GM19193 (cell line): ENCODE data around the gene MED19.

Source experiments
- POLR2A ChIP-seq: IDR thresholded peaks from 4 replicates; pipeline ENCODE4 v1.6.1; 2011; ENCODE audit not compliant: insufficient read depth, insufficient read length; ENCODE audit errors: extremely low read depth

The MED19 gene

DNA sequence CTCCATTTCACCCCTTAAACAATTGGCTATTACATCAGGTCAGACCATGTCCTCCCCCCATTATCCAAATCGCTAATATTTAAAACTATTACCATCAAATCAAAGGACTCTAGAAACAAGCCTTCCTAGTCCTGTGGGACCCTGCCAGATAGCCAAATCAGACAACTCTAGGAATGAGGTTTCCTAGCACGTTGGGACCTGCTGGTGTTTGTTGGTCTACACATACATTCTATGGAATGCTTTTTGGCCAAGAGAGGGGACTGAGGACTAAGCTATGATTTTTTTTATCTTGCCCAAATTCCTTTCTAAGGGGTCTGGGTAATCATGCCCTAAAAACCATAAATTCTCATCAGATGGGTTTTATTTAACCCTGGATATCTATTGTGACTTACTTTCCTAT, 15.2 kb upstream of the MED19 start:
- no peak for TF ChIP-seq POLR2A

DNA sequence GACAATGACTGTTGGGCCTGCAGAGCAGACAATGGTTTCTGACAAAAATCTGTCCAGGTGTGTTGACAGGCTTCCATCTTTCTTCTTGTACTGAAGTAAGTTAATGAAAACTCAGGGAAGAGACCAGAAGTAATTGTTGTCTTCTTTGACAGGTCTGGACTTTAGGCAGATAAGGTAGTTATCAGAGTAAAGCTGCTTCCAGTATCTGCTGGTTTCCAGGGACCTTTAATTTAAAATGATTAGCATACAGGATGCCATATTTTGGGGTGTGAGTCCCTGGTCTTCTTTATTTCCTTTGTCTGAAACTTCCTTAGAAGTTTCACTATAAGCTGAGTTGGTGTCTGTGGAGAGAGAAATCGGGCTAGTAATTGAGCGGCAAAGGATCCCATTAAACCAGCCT, 1.8 kb upstream of the MED19 start:
- no peak for TF ChIP-seq POLR2A

DNA sequence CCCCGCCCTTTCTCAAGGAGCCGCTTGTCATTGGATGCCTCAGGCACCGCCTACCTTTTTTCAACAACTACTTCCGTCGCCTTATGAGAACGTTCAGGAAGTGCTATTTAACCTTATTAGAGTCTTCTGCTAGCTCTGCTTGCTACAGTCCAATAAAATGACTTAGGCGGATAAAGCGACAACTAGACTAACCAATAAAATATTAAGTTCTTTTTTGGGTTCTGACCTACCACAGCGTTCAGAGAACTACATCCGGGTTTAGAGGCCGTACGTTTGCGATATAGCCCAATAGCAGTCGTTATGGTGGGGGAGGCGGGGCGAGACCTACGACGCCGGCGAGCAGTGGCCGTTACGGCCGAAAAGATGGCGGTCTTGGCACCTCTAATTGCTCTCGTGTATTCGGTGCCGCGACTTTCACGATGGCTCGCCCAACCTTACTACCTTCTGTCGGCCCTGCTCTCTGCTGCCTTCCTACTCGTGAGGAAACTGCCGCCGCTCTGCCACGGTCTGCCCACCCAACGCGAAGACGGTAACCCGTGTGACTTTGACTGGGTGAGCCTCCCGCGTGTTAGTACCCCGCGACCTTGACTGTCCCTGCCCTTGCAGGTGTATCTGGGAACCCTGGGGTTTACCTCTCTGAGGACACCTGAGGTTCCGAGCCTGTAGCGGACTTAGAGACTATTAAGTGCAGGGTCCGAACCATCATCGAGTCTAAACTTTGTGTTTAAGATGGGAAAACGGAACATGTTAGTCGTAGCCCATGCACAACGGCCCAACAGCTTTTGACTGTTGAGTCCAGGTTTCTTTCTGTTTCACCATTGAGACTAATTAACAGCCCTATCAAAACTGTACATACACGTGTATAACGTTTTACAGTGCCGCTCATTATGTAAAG, 488 bp upstream of the MED19 start, which contains the start of gene TMX2:
Gene TMX2, plus strand, starts transcription at position 338 of the 895 bp plus-strand sequence. Its CDS starts 26 bp downstream, at position 364.
- peak; percentile 82 for TF ChIP-seq POLR2A

DNA sequence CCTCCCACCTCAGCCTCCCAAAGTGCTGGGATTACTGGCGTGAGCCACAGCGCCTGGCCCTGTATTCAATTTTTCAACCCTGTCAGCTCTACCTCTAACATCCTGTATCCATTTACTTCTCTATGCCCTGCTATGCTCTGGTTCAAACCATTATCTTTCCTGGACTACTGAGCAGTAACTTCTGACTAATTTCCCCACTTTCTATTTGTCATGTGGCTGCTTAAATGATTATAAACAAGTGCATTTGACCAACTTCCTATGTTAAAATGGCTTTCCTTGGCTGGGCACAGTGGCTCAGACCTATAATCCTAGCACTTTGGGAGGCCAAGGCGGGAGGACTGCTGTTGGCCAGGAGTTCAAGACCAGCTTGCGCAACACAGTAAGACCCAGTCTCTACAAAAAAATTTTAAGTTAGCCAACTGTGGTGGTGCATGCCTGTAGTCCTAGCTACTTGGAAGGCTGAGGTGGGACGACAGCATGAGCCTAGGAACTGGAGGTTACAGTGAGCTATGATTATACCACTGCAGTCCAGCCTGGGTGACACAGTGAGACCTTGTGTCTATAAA, 2.1 kb downstream of the MED19 start:
- no peak for TF ChIP-seq POLR2A

DNA sequence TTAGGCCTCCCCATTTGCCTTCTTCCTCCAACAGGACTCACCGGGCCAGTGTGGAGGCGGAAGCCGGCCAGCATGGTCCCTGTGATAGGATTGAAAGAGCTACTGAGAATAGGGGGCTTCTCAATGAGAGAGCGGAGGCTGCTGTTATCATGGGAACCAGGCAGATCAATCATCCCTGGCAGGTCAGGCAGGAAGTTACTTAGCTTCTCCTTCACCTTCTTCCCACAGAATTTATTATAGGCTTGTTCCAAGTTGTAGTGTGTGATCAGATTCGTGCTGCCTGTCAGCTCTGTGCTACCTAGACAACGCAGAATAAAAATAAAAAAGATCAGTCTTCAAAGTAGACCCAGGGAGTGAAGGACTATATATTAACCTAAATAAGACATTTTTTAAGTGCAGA, 7.1 kb downstream of the MED19 start:
- no peak for TF ChIP-seq POLR2A

DNA sequence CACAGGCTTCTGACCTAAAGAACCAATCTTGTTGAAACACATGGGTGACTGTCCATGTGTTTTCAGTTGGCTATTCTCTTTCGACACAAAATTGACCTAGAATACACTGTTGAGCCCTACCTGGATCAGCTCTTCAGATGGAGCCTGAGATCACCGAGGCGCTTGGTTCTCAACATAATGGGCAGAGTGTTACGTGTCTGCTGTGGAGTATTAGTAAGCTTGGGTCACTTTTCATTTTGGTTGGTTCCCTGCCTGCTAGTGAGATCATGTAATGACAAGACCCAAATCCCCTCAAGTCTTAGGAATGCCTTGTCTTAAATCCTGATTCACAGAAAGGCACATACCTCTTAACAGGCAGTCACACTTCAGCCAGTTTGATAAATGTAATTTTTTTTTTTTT, 8.7 kb downstream of the MED19 start:
- no peak for TF ChIP-seq POLR2A

DNA sequence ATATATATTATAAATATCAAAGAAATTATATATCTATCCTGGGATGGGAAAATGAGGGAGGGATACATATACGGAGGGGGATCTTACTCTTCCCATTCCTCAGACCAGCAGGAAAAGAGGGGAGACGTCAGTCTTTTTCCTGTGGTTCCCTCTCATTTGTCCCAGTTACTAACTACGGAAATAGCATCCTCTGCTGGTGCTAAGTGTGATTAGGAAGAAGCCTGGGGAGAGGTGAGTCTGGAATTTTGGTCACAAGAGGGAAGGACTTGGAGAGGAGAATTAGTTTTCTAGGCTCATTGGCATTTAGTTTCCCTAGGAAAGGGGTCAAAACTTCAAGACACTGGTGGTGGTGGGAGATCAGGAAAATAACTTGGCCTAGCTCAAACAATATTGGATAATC, 11.6 kb downstream of the MED19 start:
- TF ChIP-seq POLR2A, result no peak

DNA sequence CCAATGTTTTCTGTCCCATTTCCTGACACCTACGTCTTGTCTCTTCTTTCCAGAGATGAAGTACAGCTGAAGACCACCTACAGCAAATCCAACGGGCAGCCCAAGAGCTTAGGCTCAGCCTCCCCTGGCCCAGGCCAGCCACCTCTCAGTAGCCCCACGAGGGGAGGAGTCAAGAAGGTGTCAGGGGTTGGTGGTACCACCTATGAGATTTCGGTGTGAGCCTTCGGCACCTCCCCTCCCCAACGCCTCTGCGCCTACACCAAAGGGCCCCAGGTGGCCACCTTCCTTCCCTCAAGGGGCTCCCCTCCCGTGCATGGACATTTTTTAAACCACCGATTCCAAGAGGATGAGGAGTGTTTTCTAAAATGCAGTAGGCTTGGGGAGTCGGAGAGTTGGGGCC, 12.2 kb downstream of the MED19 start:
- TF ChIP-seq POLR2A, result no peak

DNA sequence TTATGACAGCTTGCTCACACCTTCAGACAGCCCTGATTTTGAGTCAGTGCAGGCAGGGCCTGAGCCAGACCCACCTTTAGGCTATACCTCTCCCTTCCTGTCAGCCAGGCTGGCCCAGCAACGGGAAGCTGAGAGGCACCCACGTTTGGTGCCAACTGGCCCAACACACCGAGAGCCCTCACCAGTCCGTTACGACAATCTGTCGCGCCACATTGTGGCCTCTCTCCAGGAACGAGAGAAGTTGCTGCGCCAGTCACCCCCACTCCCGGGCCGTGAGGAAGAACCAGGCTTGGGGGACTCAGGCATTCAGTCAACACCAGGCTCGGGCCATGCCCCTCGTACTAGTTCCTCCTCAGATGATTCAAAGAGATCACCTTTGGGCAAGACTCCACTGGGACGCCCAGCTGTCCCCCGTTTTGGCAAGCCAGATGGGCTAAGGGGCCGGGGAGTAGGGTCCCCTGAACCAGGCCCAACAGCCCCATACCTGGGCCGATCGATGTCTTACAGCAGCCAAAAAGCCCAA, 13.1 kb downstream of the MED19 start:
- TF ChIP-seq POLR2A, result no peak

DNA sequence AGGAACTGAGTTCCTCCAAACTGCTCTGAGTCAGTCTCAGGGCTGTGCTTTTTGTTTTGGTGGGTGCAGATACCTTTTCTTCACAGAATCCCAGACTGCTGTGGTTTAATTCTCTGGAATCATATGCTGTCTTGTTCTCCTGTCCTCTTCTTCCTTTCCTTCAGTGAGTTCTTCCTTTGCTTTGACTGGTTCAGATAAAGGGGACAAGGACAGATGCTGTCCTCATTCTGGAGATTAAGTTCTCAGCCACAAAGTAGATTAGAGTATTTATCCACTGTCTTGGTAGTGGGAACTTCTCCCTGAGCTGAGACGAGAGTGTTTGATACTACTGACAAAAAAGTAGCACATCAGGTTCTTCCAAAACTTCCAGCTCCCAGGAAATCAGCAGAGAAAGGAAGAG, 30.8 kb downstream of the MED19 start:
- TF ChIP-seq POLR2A, result no peak

DNA sequence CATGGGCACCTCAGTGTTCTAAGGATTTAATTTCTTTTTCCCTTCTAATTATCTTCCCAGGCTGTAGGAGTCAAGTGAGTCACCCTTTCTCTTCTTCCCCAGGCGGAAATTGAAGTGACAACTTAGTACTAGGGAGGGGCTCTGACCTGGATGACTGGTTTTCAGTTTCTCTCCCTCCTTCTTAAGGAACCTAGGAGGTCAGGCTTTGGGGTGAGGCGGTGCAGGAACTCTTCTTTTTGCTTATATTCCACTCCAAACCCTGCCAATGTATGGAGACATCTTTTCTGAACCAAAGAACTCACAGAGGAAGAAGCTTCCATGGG, 31.5 kb downstream of the MED19 start:
- TF ChIP-seq POLR2A, result no peak

DNA sequence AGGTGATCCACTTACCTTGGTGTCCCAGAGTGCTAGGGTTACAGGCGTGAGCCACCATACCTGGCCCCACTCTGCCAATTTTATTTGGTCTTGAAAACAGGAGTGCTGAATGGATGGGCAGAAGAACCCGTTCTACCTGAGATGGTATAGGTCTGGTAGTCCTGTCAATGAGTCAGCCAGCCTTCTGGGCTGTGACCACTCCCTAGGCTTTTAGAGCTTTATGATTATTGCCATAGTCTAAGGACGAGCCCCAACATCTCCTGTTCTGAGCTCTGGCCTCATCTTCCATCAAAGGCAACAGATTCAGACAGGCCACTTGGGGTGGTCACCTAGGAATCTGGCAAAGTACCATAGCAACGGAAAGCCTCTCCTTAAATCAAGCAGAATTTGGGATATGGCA, 32.6 kb downstream of the MED19 start:
- TF ChIP-seq POLR2A, result no peak

DNA sequence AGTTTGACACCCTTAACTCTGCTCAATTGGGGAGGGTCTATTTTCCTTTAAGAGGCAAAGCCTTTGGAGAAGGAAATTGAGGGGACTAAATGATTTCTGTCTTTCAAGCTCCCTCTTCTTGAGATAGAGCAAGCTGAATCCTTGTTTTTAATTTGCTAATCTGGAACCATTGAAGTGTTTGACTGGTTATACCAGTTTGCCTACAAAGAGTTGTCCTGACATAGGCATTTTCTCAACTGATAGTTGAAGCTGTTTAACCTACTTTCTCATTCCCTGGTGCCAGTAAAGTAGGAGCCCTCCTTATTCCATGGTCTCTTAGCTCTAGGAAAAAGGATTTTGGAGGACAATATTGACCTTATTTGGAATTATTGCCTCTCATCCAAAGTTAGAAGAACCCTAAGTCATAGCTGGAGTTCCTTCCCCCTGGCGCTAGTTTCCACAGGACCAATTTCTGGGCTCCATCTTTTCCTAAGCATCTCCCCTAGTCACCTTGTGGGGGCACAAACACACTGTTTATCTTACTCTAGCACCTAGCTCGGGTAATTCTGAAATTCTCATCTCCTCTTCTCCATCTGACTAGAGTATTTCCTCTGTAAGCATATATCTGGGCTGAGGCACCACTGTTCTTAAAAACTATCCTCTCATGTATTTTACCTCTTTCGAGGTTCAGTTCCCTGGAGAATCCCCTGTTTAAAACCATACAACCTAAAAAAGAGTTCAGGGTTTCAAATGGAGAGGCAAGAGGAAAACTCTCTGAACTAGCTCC, 36.7 kb downstream of the MED19 start:
- TF ChIP-seq POLR2A, result no peak

DNA sequence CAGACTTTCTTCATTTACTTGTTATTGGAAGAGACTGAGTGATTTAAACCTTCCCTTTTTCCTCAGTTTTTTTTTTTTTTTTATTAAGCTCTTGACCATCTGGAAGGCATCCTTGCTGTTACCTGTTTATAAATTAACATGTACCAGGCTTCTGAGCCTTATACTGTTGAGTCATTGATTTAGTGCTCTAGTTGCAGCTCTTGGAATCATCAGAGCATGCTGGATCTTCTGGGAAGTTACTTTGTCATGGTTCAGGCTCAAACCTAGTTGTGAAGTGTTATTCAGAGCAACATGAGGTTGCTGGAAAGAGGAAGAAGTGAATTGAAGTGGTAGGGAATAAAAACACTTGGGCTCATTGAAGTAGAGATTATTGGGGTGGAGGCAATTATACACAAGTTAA, 37.8 kb downstream of the MED19 start:
- TF ChIP-seq POLR2A, result no peak

DNA sequence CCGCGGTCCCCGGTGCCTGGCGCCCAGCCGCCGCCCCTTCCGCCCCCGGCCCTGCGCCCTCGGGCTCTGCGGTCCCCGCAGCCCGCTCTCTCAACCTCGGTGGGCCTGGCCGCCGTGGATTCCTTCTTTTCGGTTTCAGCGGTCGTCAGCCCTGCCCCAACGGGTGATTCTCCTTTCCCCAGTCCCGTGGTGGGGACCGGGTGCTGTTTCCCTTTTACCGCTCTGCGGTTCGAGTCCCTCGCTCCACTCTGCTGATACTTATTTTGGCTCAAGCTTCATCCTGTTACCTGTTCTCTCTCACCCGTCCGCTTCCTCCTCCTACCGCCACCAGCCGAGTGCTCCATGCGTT, 43.6 kb downstream of the MED19 start:
- no peak for TF ChIP-seq POLR2A
